Measurements from ENCODE around the gene SUV39H1. TPM values are rescaled to one million over a fixed set of nuclear protein-coding genes. Genes with fewer than 3 reads are reported as not detected.

SUV39H1 gene
- total and polyA plus RNA-seq, 9 of the 15 experiments (the other 6 are each of a cell fraction or from before 2014, with no cell fraction given) = 4.7 to 34.7 (median 17.9) TPM

GRCh38 chrX:48713847-48714246, 17.3 kb downstream of the SUV39H1 start:
- no peaks in the 10 kb centered on the region for H3K27me3 ChIP-seq (ENCODE audit: control insufficient read depth in 2 of 2, insufficient read depth in 2 of 2, low read length in 2 of 2)
- H3K9ac ChIP-seq (ENCODE audit: insufficient read depth in 1 of 2, low read depth in 2 of 2, low read length in 2 of 2) = no peak overlapping the region
- H3K4me3 ChIP-seq = no peak overlapping the region
- no peak overlapping the region for H2AFZ ChIP-seq (ENCODE audit: low read depth, low read length)
- no peaks in the 10 kb centered on the region for H3K9me1 ChIP-seq (ENCODE audit: control insufficient read depth, insufficient read depth, low read length)
- no peaks in the 10 kb centered on the region; the same call in 1 of the 3 replicates for H3K79me2 ChIP-seq (ENCODE audit: control insufficient read depth, insufficient read depth, low read length)
- POLR2A ChIA-PET = no interaction called here
- no peak overlapping the region for H3K4me2 ChIP-seq (ENCODE audit: insufficient read depth, low read length)
- in situ Hi-C loops (cut with MboI) (no loop called here), intact Hi-C loops (cut with micrococcal nuclease) (no loop called here)
- peaks cover 9% of the 10 kb centered on the region; the same call in 2 of the 3 replicates for H3K36me3 ChIP-seq (ENCODE audit: control insufficient read depth, insufficient read depth, low read length)
- peaks cover 2 to 29% of the 10 kb centered on the region in 2 experiments; a peak in 4 of 5 replicates for H3K4me1 ChIP-seq (replicated peaks in 1 of 2; ENCODE audit: control insufficient read depth in 2 of 2, insufficient read depth in 2 of 2, low read length in 2 of 2)
- no peak for FAIRE-seq
- CTCF ChIA-PET (ENCODE audit: low intra/inter-chr PET ratio) = no interaction called here
- no peak overlapping the region for H3K27ac ChIP-seq (ENCODE audit: extremely low read depth, low read depth, low read length)
- BruUV-seq (replicated peaks) = no TSS peak
- ATAC-seq = no peak
- 90% methylated on average over 2 of the region's 2 CpGs for WGBS (ENCODE audit: insufficient coverage, low coverage, missing lambda C conversion rate)
- no peaks in the 10 kb centered on the region for H3K9me3 ChIP-seq (replicated peaks; ENCODE audit: control insufficient read depth, insufficient read depth, low read depth, low read length)
- no peak for DNase-seq (ENCODE audit: extremely low read depth in 1 of 4, low spot score in 3 of 4)
- TF ChIP-seq CREB3L1 (IDR thresholded peaks at IDR 0.05; ENCODE audit: borderline replicate concordance, low read depth) = no peak
- TF ChIP-seq ZNF77 (CRISPR knock-in tag; IDR thresholded peaks at IDR 0.05) = no peak
- TF ChIP-seq KAT7 (CRISPR knock-in tag; IDR thresholded peaks at IDR 0.05; ENCODE audit: borderline replicate concordance) = no peak
- TF ChIP-seq GATA2 (CRISPR knock-in tag; IDR thresholded peaks at IDR 0.05) = no peak
- TF ChIP-seq, protein P1, sequence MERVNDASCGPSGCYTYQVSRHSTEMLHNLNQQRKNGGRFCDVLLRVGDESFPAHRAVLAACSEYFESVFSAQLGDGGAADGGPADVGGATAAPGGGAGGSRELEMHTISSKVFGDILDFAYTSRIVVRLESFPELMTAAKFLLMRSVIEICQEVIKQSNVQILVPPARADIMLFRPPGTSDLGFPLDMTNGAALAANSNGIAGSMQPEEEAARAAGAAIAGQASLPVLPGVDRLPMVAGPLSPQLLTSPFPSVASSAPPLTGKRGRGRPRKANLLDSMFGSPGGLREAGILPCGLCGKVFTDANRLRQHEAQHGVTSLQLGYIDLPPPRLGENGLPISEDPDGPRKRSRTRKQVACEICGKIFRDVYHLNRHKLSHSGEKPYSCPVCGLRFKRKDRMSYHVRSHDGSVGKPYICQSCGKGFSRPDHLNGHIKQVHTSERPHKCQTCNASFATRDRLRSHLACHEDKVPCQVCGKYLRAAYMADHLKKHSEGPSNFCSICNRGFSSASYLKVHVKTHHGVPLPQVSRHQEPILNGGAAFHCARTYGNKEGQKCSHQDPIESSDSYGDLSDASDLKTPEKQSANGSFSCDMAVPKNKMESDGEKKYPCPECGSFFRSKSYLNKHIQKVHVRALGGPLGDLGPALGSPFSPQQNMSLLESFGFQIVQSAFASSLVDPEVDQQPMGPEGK (CRISPR knock-in tag; IDR thresholded peaks at IDR 0.05; ENCODE audit: borderline replicate concordance) = no peak
- no peak for TF ChIP-seq GATAD2B (IDR thresholded peaks at IDR 0.05; ENCODE audit: borderline replicate concordance)
- TF ChIP-seq ELF1 (tag; IDR thresholded peaks at IDR 0.05) = no peak
- H4K20me1 ChIP-seq (replicated peaks; ENCODE audit: control insufficient read depth, insufficient read depth, low read length) = no peaks in the 10 kb centered on the region

All from K562 (cell line).